NCI-H2196 (cell line): ENCODE data around the gene MBD1.
A peak's percentile ranks its signal among the peaks of the same experiment; 100 is the strongest.
"Not testable (repeated sequence)": the region's sequence is repeated elsewhere in the genome, so short reads cannot be mapped to it uniquely, and the experiment has no call there.

Source experiments
- DNase-seq: peaks from one replicate; lab custom pipeline; 2025; ENCODE audit not compliant: unreplicated experiment; lab: John Stamatoyannopoulos, UW

Gene MBD1

GRCh38 chr18:50274044-50274442 is 7.3 kb downstream of the MBD1 start:
- DNase-seq, result no peak

- DNase-seq, result no peak
Observed at GRCh38 chr18:50273203-50274043, 7.9 kb downstream of the MBD1 start.

- no peak for DNase-seq
Observed at GRCh38 chr18:50272568-50272967, 8.8 kb downstream of the MBD1 start.

- no peak for DNase-seq
Observed at GRCh38 chr18:50268022-50268747, 13.1 kb downstream of the MBD1 start.

GRCh38 chr18:50266248-50266704 is 15.0 kb downstream of the MBD1 start, which contains the start of gene CFAP53:
TSS of gene CFAP53 (minus strand) at chr18:50266495. CDS start at chr18:50266404, 91 bp downstream.
- peak; percentile 86 for DNase-seq

GRCh38 chr18:50262977-50263376 is 18.3 kb downstream of the MBD1 start:
- no peak for DNase-seq

GRCh38 chr18:50250935-50251334 is 30.4 kb downstream of the MBD1 start:
- no peak for DNase-seq

GRCh38 chr18:50249576-50249975 is 31.7 kb downstream of the MBD1 start:
- DNase-seq, result no peak

GRCh38 chr18:50247561-50247960 is 33.8 kb downstream of the MBD1 start:
- DNase-seq, result no peak

- DNase-seq, result not testable (repeated sequence)
Observed at GRCh38 chr18:50241768-50242167, 39.6 kb downstream of the MBD1 start.

GRCh38 chr18:50240080-50240563 is 41.2 kb downstream of the MBD1 start:
- DNase-seq, result no peak

GRCh38 chr18:50232419-50232818 is 48.9 kb downstream of the MBD1 start:
- DNase-seq, result no peak

GRCh38 chr18:50231621-50232020 is 49.7 kb downstream of the MBD1 start:
- no peak for DNase-seq

- DNase-seq, result not testable (repeated sequence)
Observed at GRCh38 chr18:50220249-50220648, 61.1 kb downstream of the MBD1 start.
